Erythroblast (primary cell): Measurements from ENCODE around the gene GDPD5.

Experiments used
- DNase-seq, 2 experiments: peaks; one replicate each; lab custom pipeline; 2025; lab: John Stamatoyannopoulos, UW
- GATA1 ChIP-seq: IDR thresholded peaks from 2 replicates; pipeline ENCODE4 v1.6.1; 2011; ENCODE audit warnings: low read depth, mild to moderate bottlenecking, control low read depth, low read length, moderate library complexity
- POLR2A ChIP-seq: IDR thresholded peaks from 2 replicates; pipeline ENCODE4 v1.6.1; 2011; ENCODE audit warnings: mild to moderate bottlenecking, low read length

GDPD5 gene

GRCh38 chr11:75467311-75467710 is 58.4 kb downstream of the GDPD5 start:
- TF ChIP-seq GATA1 (no peak), POLR2A (no peak)
- no peak for DNase-seq

- DNase-seq, result no peak
- TF ChIP-seq GATA1 (no peak), POLR2A (no peak)
Measured at GRCh38 chr11:75465701-75466531, 59.8 kb downstream of the GDPD5 start.

GRCh38 chr11:75463106-75463774 is 62.5 kb downstream of the GDPD5 start:
- TF ChIP-seq POLR2A (no peak), GATA1 (no peak)
- DNase-seq, result no peak

GRCh38 chr11:75462117-75462653 is 63.6 kb downstream of the GDPD5 start:
- TF ChIP-seq POLR2A (no peak), GATA1 (no peak)
- DNase-seq, result no peak

- TF ChIP-seq GATA1 (no peak), POLR2A (no peak)
- no peak for DNase-seq
Measured at GRCh38 chr11:75461151-75461550, 64.6 kb downstream of the GDPD5 start.

GRCh38 chr11:75456596-75457183 is 69.1 kb downstream of the GDPD5 start:
- TF ChIP-seq GATA1 (no peak), POLR2A (no peak)
- no peak for DNase-seq

- DNase-seq, result no peak
- TF ChIP-seq POLR2A (no peak), GATA1 (no peak)
Measured at GRCh38 chr11:75454987-75455386, 70.8 kb downstream of the GDPD5 start.

- DNase-seq, result no peak
- TF ChIP-seq POLR2A (no peak), GATA1 (no peak)
Measured at GRCh38 chr11:75453916-75454655, 71.7 kb downstream of the GDPD5 start.

- no peak for TF ChIP-seq GATA1
- no peak for TF ChIP-seq POLR2A
- DNase-seq, result peak; percentile 52 to 75
Measured at GRCh38 chr11:75450826-75451821, 74.6 kb downstream of the GDPD5 start.

- DNase-seq, result no peak
- TF ChIP-seq GATA1 (no peak), POLR2A (no peak)
Measured at GRCh38 chr11:75450236-75450635, 75.5 kb downstream of the GDPD5 start.

- DNase-seq, result no peak
- TF ChIP-seq POLR2A, result no peak
- TF ChIP-seq GATA1, result no peak
Measured at GRCh38 chr11:75449776-75450175, 76.0 kb downstream of the GDPD5 start.

- no peak for DNase-seq
- TF ChIP-seq GATA1 (no peak), POLR2A (no peak)
Measured at GRCh38 chr11:75449271-75449670, 76.5 kb downstream of the GDPD5 start.
